K562 (cell line): Measurements from ENCODE around the gene GALNT12. TPM values are rescaled to one million over a fixed set of nuclear protein-coding genes. Genes with fewer than 3 reads are reported as not detected.

ENCODE experiments used
- ATAC-seq: fragments of 200-7000 bp; cut with Tn5 transposase; 3 replicates; pipeline ENCODE4 v1.9.1; 2020; ENCODE audit warnings: moderate library complexity
- BruUV-seq: library from RNA; stranded (reverse); fragments of 400-500 nt; replicated peaks from 2 replicates; lab custom pipeline; 2021; lab: Mats Ljungman, UMichigan
- CTCF ChIA-PET: fragments of 300-600 bp; formaldehyde crosslinking; extraction: SDS; loops from one replicate; lab custom pipeline; 2021; ENCODE audit warnings: low intra/inter-chr PET ratio; lab: Yijun Ruan, JAX
- POLR2A ChIA-PET: fragments of 300-600, 350-650 bp; sonication (Branson Sonifier 250); formaldehyde crosslinking; extraction: SDS; loops from one replicate; lab custom pipeline; 2021; ENCODE audit warnings: antibody characterized with exemption, inconsistent platforms; lab: Yijun Ruan, JAX
- DNase-seq, 4 experiments: peaks; one replicate each; pipeline versions ENCODE4 v3.0.0 to v3.0.0-alpha.2; 2011 to 2018; ENCODE audit warnings: low spot score in 3 of 4, mixed read lengths in 3 of 4; ENCODE audit errors: extremely low read depth in 1 of 4
- FAIRE-seq: peaks from 2 replicates; lab custom pipeline; 2011; peaks lifted over from hg19 to GRCh38; lab: Jason Lieb, UNC
- H2AFZ ChIP-seq: 2 replicates; pipeline ENCODE4 v1.6.0; 2011; ENCODE audit warnings: low read depth, low read length, control low read depth, inconsistent platforms
- H3K27ac ChIP-seq: fragments of 200-600 bp; 3 replicates; pipeline ENCODE4 v1.8.0; 2011; ENCODE audit warnings: low read depth, mild to moderate bottlenecking, control low read depth, inconsistent platforms, low read length, moderate library complexity, mixed read lengths; ENCODE audit errors: extremely low read depth
- H3K27me3 ChIP-seq, 2 experiments: fragments of 300-600 bp in 1 of 2; 2 replicates in 1 of 2; 3 replicates in 1 of 2; pipeline versions ENCODE4 v1.6.0 to v1.8.0; 2011; ENCODE audit warnings: inconsistent platforms in 2 of 2, low read length in 2 of 2, mild to moderate bottlenecking in 1 of 2, mixed read lengths in 1 of 2, moderate library complexity in 1 of 2; ENCODE audit not compliant: control insufficient read depth in 2 of 2, insufficient read depth in 2 of 2
- H3K36me3 ChIP-seq: fragments of 300-600 bp; 3 replicates; pipeline ENCODE4 v1.8.0; 2011; ENCODE audit warnings: mild to moderate bottlenecking, low read length, inconsistent platforms; ENCODE audit not compliant: control insufficient read depth, insufficient read depth
- H3K4me1 ChIP-seq, 2 experiments: fragments of 200-600 bp in 1 of 2; replicated peaks in 1 of 2; 2 replicates in 1 of 2; 3 replicates in 1 of 2; pipeline versions ENCODE4 v1.5.1 to v1.8.0; 2011; ENCODE audit warnings: inconsistent platforms in 2 of 2, low read length in 2 of 2, mild to moderate bottlenecking in 1 of 2, mixed read lengths in 1 of 2, moderate library complexity in 1 of 2; ENCODE audit not compliant: control insufficient read depth in 2 of 2, insufficient read depth in 2 of 2
- H3K4me2 ChIP-seq: 2 replicates; pipeline ENCODE4 v1.6.1; 2011; ENCODE audit warnings: low read length, control low read depth, inconsistent platforms, mixed read lengths; ENCODE audit not compliant: insufficient read depth
- H3K4me3 ChIP-seq: fragments of 200-600 bp; sonication (generic), shearing (Covaris generic); 2 replicates; pipeline ENCODE4 v1.5.1; 2016; ENCODE audit warnings: control low read depth, inconsistent platforms
- H3K79me2 ChIP-seq: fragments of 200-600 bp; 3 replicates; pipeline ENCODE4 v1.8.0; 2011; ENCODE audit warnings: low read length, inconsistent platforms; ENCODE audit not compliant: control insufficient read depth, insufficient read depth
- H3K9ac ChIP-seq, 2 experiments: 2 replicates each; pipeline versions ENCODE4 v1.6.0 to v1.6.1; 2011; ENCODE audit warnings: low read depth in 2 of 2, low read length in 2 of 2, control low read depth in 1 of 2, inconsistent platforms in 1 of 2, mild to moderate bottlenecking in 1 of 2, mixed read lengths in 1 of 2; ENCODE audit not compliant: insufficient read depth in 1 of 2
- H3K9me1 ChIP-seq: one replicate; pipeline ENCODE4 v1.6.0; 2011; ENCODE audit warnings: inconsistent platforms, mild to moderate bottlenecking, low read length, moderate library complexity; ENCODE audit not compliant: control insufficient read depth, insufficient read depth
- H3K9me3 ChIP-seq: replicated peaks from 2 replicates; pipeline ENCODE4 v1.5.1; 2011; ENCODE audit warnings: low read depth, low read length, inconsistent platforms; ENCODE audit not compliant: control insufficient read depth, insufficient read depth
- H4K20me1 ChIP-seq: replicated peaks from 2 replicates; pipeline ENCODE4 v1.6.1; 2011; ENCODE audit warnings: low read length, inconsistent platforms, mixed read lengths; ENCODE audit not compliant: control insufficient read depth, insufficient read depth
- DLX4 ChIP-seq: fragments of 250-450 bp; sonication (Bioruptor Pico); IDR thresholded peaks from 2 replicates; pipeline ENCODE4 v1.6.1; 2021; ENCODE audit warnings: mild to moderate bottlenecking
- DMBX1 ChIP-seq: fragments of 250-450 bp; sonication (Bioruptor Pico); IDR thresholded peaks from 2 replicates; pipeline ENCODE4 v1.8.0; 2022; ENCODE audit warnings: inconsistent platforms, mild to moderate bottlenecking, moderate library complexity, borderline replicate concordance
- ESRRA ChIP-seq: fragments of 450-650 bp; IDR thresholded peaks from 2 replicates; pipeline ENCODE4 v1.6.1; 2014; ENCODE audit warnings: low read depth, mild to moderate bottlenecking, moderate library complexity, borderline replicate concordance
- MECOM ChIP-seq: fragments of 250-450 bp; sonication (Bioruptor Pico); IDR thresholded peaks from 2 replicates; pipeline ENCODE4 v1.8.0; 2022; ENCODE audit warnings: inconsistent platforms
- MTF1 ChIP-seq: fragments of 250-450 bp; sonication (Bioruptor Pico); IDR thresholded peaks from 2 replicates; pipeline ENCODE4 v1.9.0; 2021; ENCODE audit warnings: moderate library complexity, mild to moderate bottlenecking, inconsistent platforms, borderline replicate concordance
- NCOA4 ChIP-seq: fragments of 450-650 bp; IDR thresholded peaks from 2 replicates; pipeline ENCODE4 v1.6.1; 2018; ENCODE audit warnings: mild to moderate bottlenecking; ENCODE audit not compliant: partially characterized antibody
- NCOR1 ChIP-seq: fragments of 450-650 bp; IDR thresholded peaks from 2 replicates; pipeline ENCODE4 v1.6.1; 2016; ENCODE audit warnings: mild to moderate bottlenecking, moderate library complexity
- NFYB ChIP-seq: IDR thresholded peaks from 2 replicates; pipeline ENCODE4 v1.6.1; 2011; ENCODE audit warnings: mild to moderate bottlenecking, moderate library complexity; ENCODE audit not compliant: insufficient read length; ENCODE audit errors: extremely low read depth
- RBBP5 ChIP-seq: fragments of 200-600 bp; sonication (generic); IDR thresholded peaks from 2 replicates; pipeline ENCODE4 v1.6.1; 2012; ENCODE audit warnings: borderline replicate concordance, mild to moderate bottlenecking, low read length, control low read depth, inconsistent platforms; ENCODE audit not compliant: insufficient read depth, poor library complexity, severe bottlenecking
- ZBTB34 ChIP-seq: fragments of 250-450 bp; sonication (Bioruptor Pico); IDR thresholded peaks from 2 replicates; pipeline ENCODE4 v1.8.0; 2021; ENCODE audit warnings: mild to moderate bottlenecking, moderate library complexity
- ZC3H4 ChIP-seq: sonication (generic); formaldehyde crosslinking; IDR thresholded peaks from 2 replicates; pipeline ENCODE4 v1.9.0; 2021; ENCODE audit warnings: missing genetic modification reagents, borderline replicate concordance
- ZHX1 ChIP-seq: fragments of 150-350 bp; conservative IDR thresholded peaks from 2 replicates; pipeline ENCODE4 v1.6.1; 2014; ENCODE audit warnings: low read length
- ZNF212 ChIP-seq: fragments of 450-650 bp; formaldehyde crosslinking; IDR thresholded peaks from 2 replicates; pipeline ENCODE4 v1.4.0; 2020; ENCODE audit warnings: mild to moderate bottlenecking
- ZNF253 ChIP-seq: fragments of 250-450 bp; sonication (Bioruptor Pico); conservative IDR thresholded peaks from 2 replicates; pipeline ENCODE4 v1.6.1; 2021; ENCODE audit warnings: mild to moderate bottlenecking
- ZNF324 ChIP-seq: fragments of 250-450 bp; sonication (Bioruptor Pico); IDR thresholded peaks from 2 replicates; pipeline ENCODE4 v1.4.0; 2020; ENCODE audit warnings: mild to moderate bottlenecking
- ZNF561 ChIP-seq: fragments of 450-650 bp; formaldehyde crosslinking; conservative IDR thresholded peaks from 2 replicates; pipeline ENCODE4 v1.4.0; 2020; ENCODE audit warnings: mild to moderate bottlenecking, moderate library complexity
- ZNF583 ChIP-seq: fragments of 250-450 bp; sonication (Bioruptor Pico); IDR thresholded peaks from 2 replicates; pipeline ENCODE4 v1.4.0; 2020
- ZNF717 ChIP-seq: fragments of 250-450 bp; sonication (Bioruptor Pico); IDR thresholded peaks from 2 replicates; pipeline ENCODE4 v1.5.0; 2021
- WGBS: fragments of 100-300 bp; shearing (Covaris generic); methylation state at CpG from one replicate; pipeline ENCODE4 v1.1.6; 2016; ENCODE audit warnings: low coverage, mixed read lengths; ENCODE audit not compliant: insufficient coverage; ENCODE audit errors: missing lambda C conversion rate; 5-methylcytosine and 5-hydroxymethylcytosine counted together
- in situ Hi-C: fragments of 300-500 bp; cut with MboI; formaldehyde crosslinking; loops from 4 replicates; pipeline ENCODE4 v1.15.0; 2018; ENCODE audit warnings: inconsistent platforms, mixed read lengths
- intact Hi-C: fragments of 100-400 bp; cut with micrococcal nuclease; formaldehyde crosslinking; loops from 2 replicates; pipeline ENCODE4 v1.14.2; 2022
- polyA plus RNA-seq, 8 experiments: library from polyadenylated mRNA; depleted of rRNA in 4 of 8; stranded (reverse) in 5 of 8; unstranded in 3 of 8; fragments of >200 nt; fragmentation: Nextera tagmentation in 2 of 8; fragmentation: Illumina TruSeq in 1 of 8; extraction: Ambion mirVana in 2 of 8; extraction: Trizol in 1 of 8; gene quantifications; 2 replicates each; pipeline versions ENCODE4 v1.2.1 to v1.2.3, GENCODE V29; 2011 to 2014; ENCODE audit warnings: inconsistent platforms in 1 of 8, missing spikeins in 1 of 8
- total RNA-seq, 7 experiments: library from RNA; depleted of rRNA in 6 of 7; stranded (reverse); fragments of >200 nt in 6 of 7; fragmentation: Illumina TruSeq in 2 of 7; extraction: Trizol in 2 of 7; gene quantifications; 2 replicates each; pipeline versions ENCODE4 v1.2.1 to v1.2.3, GENCODE V29; 2011 to 2021; ENCODE audit warnings: low replicate concordance in 1 of 7

GALNT12 gene
- total and polyA plus RNA-seq, 9 of the 15 experiments (the other 6 are each of a cell fraction or from before 2014, with no cell fraction given): 29.7 to 82.9 (median 44.2) TPM

DNA sequence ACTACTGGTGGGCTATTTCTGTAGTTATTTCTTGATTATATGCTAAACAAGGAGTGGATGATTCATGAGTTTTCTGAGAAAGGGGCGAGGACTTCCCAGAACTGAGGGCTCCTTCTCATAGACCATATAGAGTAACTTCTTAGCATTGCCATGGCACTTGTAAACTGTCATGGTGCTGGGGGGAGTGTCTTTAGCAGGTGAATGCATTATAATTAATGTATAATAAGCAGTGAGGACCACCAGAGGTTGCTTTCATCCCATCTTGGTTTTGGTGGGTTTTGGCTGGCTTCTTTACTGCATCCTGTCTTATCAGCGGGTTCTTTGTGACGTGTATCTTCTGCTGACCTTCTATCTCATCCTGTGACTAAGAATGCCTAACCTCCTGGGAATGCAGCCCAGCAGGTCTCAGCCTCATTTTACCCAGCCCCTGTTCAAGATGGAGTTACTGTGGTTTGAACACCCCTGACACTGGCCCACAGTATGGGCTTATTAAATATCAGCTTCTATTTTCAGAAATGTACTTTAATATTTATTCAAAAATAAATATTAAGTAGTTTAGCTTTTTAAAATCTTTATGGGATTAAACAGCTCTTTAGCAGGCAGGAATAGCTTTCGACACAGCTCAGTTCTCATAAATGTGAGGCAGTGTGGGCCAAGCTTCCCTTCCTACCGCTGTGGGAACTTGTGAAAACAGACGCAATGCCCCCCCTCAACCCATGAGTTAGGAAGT is 44.4 kb downstream of the GALNT12 start:
- CTCF ChIA-PET: interaction anchor here (4.7 kb wide), 1 partner anchor 147 kb away, joined by 34 read pairs; no protein-coding TSS in a partner anchor
- H3K4me2 ChIP-seq: peak overlapping the region; percentile 53
- peak; percentile 92 for TF ChIP-seq ZNF253 (CRISPR knock-in tag)
- TF ChIP-seq ZC3H4 (CRISPR knock-in tag): no peak
- no peak for TF ChIP-seq NFYB
- 0 out of 2 replicates have a peak, but pooled peaks have one; percentile 81 for TF ChIP-seq ZNF212 (CRISPR knock-in tag)
- no peak for TF ChIP-seq DLX4 (CRISPR knock-in tag)
- TF ChIP-seq ZNF717 (CRISPR knock-in tag): no peak
- TF ChIP-seq ZNF561: peak; percentile 87
- peak; percentile 100 for TF ChIP-seq DMBX1 (CRISPR knock-in tag)
- no peak for TF ChIP-seq RBBP5
- peak; percentile 92 for TF ChIP-seq ZBTB34 (CRISPR knock-in tag)
- no peak; the same call in 1 of the 2 replicates for TF ChIP-seq NCOR1
- peak; percentile 92 for TF ChIP-seq MTF1 (CRISPR knock-in tag)
- no peak for TF ChIP-seq ZHX1
- TF ChIP-seq ZNF583: peak; percentile 98
- no peak for TF ChIP-seq ESRRA
- TF ChIP-seq MECOM (CRISPR knock-in tag): peak; percentile 98
- no peak for TF ChIP-seq NCOA4
- peak; percentile 75 for TF ChIP-seq ZNF324 (CRISPR knock-in tag)

More for the DNA sequence above, 44.4 kb downstream of the GALNT12 start:
- Histone ChIP-seq H3K9me3 (peaks cover 5% of the 10 kb centered on the region), H3K9me1 (no peaks in the 10 kb centered on the region), H3K79me2 (no peaks in the 10 kb centered on the region), H3K4me3 (no peak overlapping the region), H3K27me3 (no peaks in the 10 kb centered on the region), H2AFZ (peak overlapping the region; percentile 68), H3K27ac (peak overlapping the region; percentile 86), H4K20me1 (no peaks in the 10 kb centered on the region), H3K9ac (peak overlapping the region; percentile 62; a peak in 3 of 4 replicates), H3K4me1 (peaks cover 11 to 49% of the 10 kb centered on the region in 2 experiments; a peak in 4 of 5 replicates), H3K36me3 (peaks cover 39% of the 10 kb centered on the region)
- BruUV-seq: no TSS peak
- DNase-seq: peak in 2 of 4 experiments; percentile 61 to 93
- FAIRE-seq: peak; percentile 61
- ATAC-seq: peak; percentile 66
- intact Hi-C loops (no loop called here), in situ Hi-C loops (loop anchor here (5.0 kb wide), 1 partner anchor 285 kb away; no protein-coding TSS in a partner anchor)
- POLR2A ChIA-PET: interaction anchor here (0.8 kb wide), 1 partner anchor 10 kb away, joined by 5 read pairs; no protein-coding TSS in a partner anchor
- WGBS: 27% methylated on average over 6 of the region's 6 CpGs
